ENCODE results near the gene BRAT1.

DNA sequence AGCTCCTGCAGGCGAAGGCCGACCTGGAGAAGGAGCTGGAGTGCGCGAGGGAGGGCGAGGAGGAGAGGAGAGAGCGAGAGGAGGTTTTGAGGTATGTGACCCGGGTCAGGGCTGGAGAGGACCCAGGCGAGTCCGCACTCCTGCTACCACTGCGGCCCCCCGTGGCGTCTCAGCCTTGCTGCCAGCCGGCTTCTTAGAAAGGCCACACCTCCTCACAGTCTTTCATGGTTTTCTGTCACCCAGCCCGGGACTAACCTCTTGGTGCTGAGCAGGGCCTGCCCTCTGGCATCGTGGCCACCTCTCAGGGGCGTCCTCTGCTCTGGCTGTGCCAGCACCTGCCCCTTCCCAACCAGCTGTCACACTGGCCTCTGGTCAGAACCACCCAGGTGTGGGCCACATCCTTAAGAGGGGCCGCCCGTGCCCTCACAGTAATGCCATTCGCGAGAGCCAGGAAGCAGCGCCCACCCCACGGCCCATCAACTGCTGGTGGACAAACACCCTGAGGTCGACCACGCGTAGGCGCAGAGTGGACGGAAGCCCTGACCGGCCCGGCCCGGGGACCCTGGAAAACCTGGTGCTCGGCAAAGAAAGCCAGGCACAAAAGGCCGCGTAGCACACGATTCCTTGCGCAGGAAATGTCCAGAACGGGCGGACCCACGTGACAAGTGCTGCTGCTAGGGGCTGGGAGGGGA, 37.9 kb upstream of the BRAT1 start:
- TF ChIP-seq CTCF (IDR thresholded peaks at IDR 0.05): no peak
- no peak for TF ChIP-seq POLR2A (IDR thresholded peaks at IDR 0.05)
